B cell (primary cell): ENCODE results near the gene CD19. TPM values are rescaled to one million over a fixed set of nuclear protein-coding genes. Genes with fewer than 3 reads are reported as not detected.

Source experiments
- ATAC-seq: fragments of 200-7000 bp; cut with Tn5 transposase; one replicate; pipeline ENCODE4 v1.10.0; 2021; ENCODE audit warnings: low read depth, mild to moderate bottlenecking, moderate number of reproducible peaks, moderate library complexity
- CTCF ChIA-PET: fragments of 350-600 bp; sonication (Branson Sonifier 250); formaldehyde crosslinking; loops from one replicate; lab custom pipeline; 2021; ENCODE audit warnings: antibody characterized with exemption, inconsistent platforms; lab: Charles Lee
- POLR2A ChIA-PET: fragments of 350-600 bp; sonication (Branson Sonifier 250); formaldehyde crosslinking; loops from one replicate; lab custom pipeline; 2021; ENCODE audit warnings: antibody characterized with exemption; lab: Charles Lee
- DNase-seq: peaks from one replicate; pipeline ENCODE4 v3.0.0; 2013
- H2AFZ ChIP-seq: 2 replicates; pipeline ENCODE4 v1.6.1; 2012; ENCODE audit warnings: mild to moderate bottlenecking, low read depth, low read length; ENCODE audit not compliant: insufficient read depth, poor library complexity, severe bottlenecking
- H3K27ac ChIP-seq, 2 donors: 1 replicate in 1 of 2; 2 replicates in 1 of 2; pipeline ENCODE4 v1.5.1; 2012 to 2013; ENCODE audit warnings: low read length in 2 of 2, mild to moderate bottlenecking in 2 of 2, moderate library complexity in 1 of 2
- H3K27me3 ChIP-seq, 4 experiments: fragments of 200-600 bp in 1 of 4; sonication (generic) in 1 of 4; replicated peaks in 1 of 4; 1 replicate in 2 of 4; 2 replicates in 2 of 4; pipeline versions ENCODE4 v1.6.1 to v1.7.0; 2013 to 2016; ENCODE audit warnings: low read length in 3 of 4, mild to moderate bottlenecking in 2 of 4, mixed read lengths in 1 of 4, moderate library complexity in 1 of 4; ENCODE audit not compliant: insufficient read depth in 4 of 4, control insufficient read depth in 3 of 4; ENCODE audit errors: control extremely low read depth in 1 of 4
- H3K36me3 ChIP-seq, 2 experiments: replicated peaks in 1 of 2; 1 replicate in 1 of 2; 2 replicates in 1 of 2; pipeline versions ENCODE4 v1.6.1 to v1.7.1; 2013; ENCODE audit warnings: low read length in 1 of 2; ENCODE audit not compliant: insufficient read depth in 2 of 2, control insufficient read depth in 1 of 2; ENCODE audit errors: control extremely low read depth in 1 of 2, extremely low read depth in 1 of 2
- H3K4me1 ChIP-seq, 2 donors: fragments of 200-600 bp in 1 of 2; sonication (generic) in 1 of 2; 1 replicate in 1 of 2; 2 replicates in 1 of 2; pipeline versions ENCODE4 v1.5.1 to v1.6.1; 2013 to 2017; ENCODE audit warnings: low read length in 2 of 2; ENCODE audit not compliant: control insufficient read depth in 2 of 2, insufficient read depth in 2 of 2
- H3K4me2 ChIP-seq: replicated peaks from 2 replicates; pipeline ENCODE3; 2012; ENCODE audit warnings: mild to moderate bottlenecking, low read depth, low read length; ENCODE audit not compliant: poor library complexity, severe bottlenecking
- H3K4me3 ChIP-seq, 5 experiments: fragments of 200-600 bp in 1 of 5; sonication (generic) in 1 of 5; 1 replicate in 3 of 5; 2 replicates in 2 of 5; pipeline versions ENCODE4 v1.5.1 to v1.7.0; 2011 to 2016; ENCODE audit warnings: low read length in 4 of 5, mild to moderate bottlenecking in 4 of 5, low read depth in 2 of 5, control low read depth in 1 of 5, moderate library complexity in 1 of 5; ENCODE audit not compliant: insufficient read depth in 1 of 5; ENCODE audit errors: control extremely low read depth in 1 of 5, extremely low read depth in 1 of 5
- H3K79me2 ChIP-seq: fragments of 200-600 bp; sonication (generic); one replicate; pipeline ENCODE4 v1.6.0; 2016; ENCODE audit warnings: low read length; ENCODE audit not compliant: control insufficient read depth, insufficient read depth
- H3K9ac ChIP-seq: fragments of 200-600 bp; sonication (generic); 2 replicates; pipeline ENCODE4 v1.6.1; 2017; ENCODE audit warnings: mild to moderate bottlenecking, low read length, moderate library complexity
- H3K9me3 ChIP-seq, 3 donors: one replicate each; pipeline versions ENCODE4 v1.6.1 to v1.7.1; 2013; ENCODE audit warnings: low read length in 2 of 3; ENCODE audit not compliant: control insufficient read depth in 2 of 3, insufficient read depth in 1 of 3; ENCODE audit errors: control extremely low read depth in 1 of 3
- H4K20me1 ChIP-seq: 2 replicates; pipeline ENCODE4 v1.6.0; 2012; ENCODE audit warnings: mild to moderate bottlenecking, low read length; ENCODE audit not compliant: insufficient read depth, control insufficient read depth, poor library complexity, severe bottlenecking
- H3K27ac Mint-ChIP-seq: one replicate; pipeline ENCODE4 v1.8.0; 2021; ENCODE audit warnings: mixed read lengths
- H3K27me3 Mint-ChIP-seq: one replicate; pipeline ENCODE4 v1.8.0; 2021; ENCODE audit warnings: mixed read lengths
- H3K4me1 Mint-ChIP-seq: one replicate; pipeline ENCODE4 v1.8.0; 2021; ENCODE audit warnings: mixed read lengths
- H3K4me3 Mint-ChIP-seq: one replicate; pipeline ENCODE4 v1.8.0; 2021; ENCODE audit warnings: mixed read lengths
- H3K9me3 Mint-ChIP-seq: one replicate; pipeline ENCODE4 v1.8.0; 2022; ENCODE audit warnings: mixed read lengths; ENCODE audit not compliant: insufficient read depth
- CTCF ChIP-seq: fragments of 200-600 bp; IDR thresholded peaks from one replicate; pipeline ENCODE4 v1.8.0; 2022; ENCODE audit warnings: antibody characterized with exemption, mild to moderate bottlenecking
- EZH2 ChIP-seq: IDR thresholded peaks from 2 replicates; pipeline ENCODE4 v1.6.1; 2012; ENCODE audit warnings: borderline replicate concordance, low read depth, mild to moderate bottlenecking, moderate library complexity, low read length; ENCODE audit not compliant: insufficient read depth, poor library complexity, severe bottlenecking
- WGBS: methylation state at CpG from one replicate; pipeline ENCODE4 v1.1.5; 2013; ENCODE audit warnings: missing lambda C conversion rate; ENCODE audit not compliant: insufficient coverage; 5-methylcytosine and 5-hydroxymethylcytosine counted together
- intact Hi-C: fragments of 100-400 bp; cut with micrococcal nuclease; formaldehyde crosslinking; loops from one replicate; pipeline ENCODE4 v1.10.0; 2022
- polyA plus RNA-seq: library from polyadenylated mRNA; depleted of rRNA; stranded (reverse); fragments of >200 nt; gene quantifications from 2 replicates; pipeline ENCODE4 v1.2.3, GENCODE V29; 2012
- total RNA-seq, 2 donors: library from RNA; stranded (reverse); fragments of 120-200 nt in 1 of 2; gene quantifications; 1 replicate in 1 of 2; 2 replicates in 1 of 2; pipeline versions ENCODE4 v1.2.3 to v1.2.4, GENCODE V29; 2013 to 2022

Gene CD19
- total and polyA plus RNA-seq, 2 donors (not counting 1 experiment from before 2014, with no cell fraction given): 306 to 478 TPM

- Histone ChIP-seq H3K27me3 (no peaks in the 10 kb centered on the region), H4K20me1 (peaks cover 23% of the 10 kb centered on the region), H3K9me3 (peaks cover 0 to 8% (median 0%) of the 10 kb centered on the region in 3 donors), H2AFZ (peak overlapping the region; percentile 73), H3K9ac (peak overlapping the region; percentile 95), H3K4me3 (peak overlapping the region in 4 of 5 experiments; percentile 72 to 84 (median 83)), H3K27ac (peak overlapping the region; percentile 86 to 95), H3K4me2 (peak overlapping the region; percentile 98), H3K4me1 (peaks cover 59 to 74% of the 10 kb centered on the region in 2 donors), H3K79me2 (peaks cover 67% of the 10 kb centered on the region), H3K36me3 (peaks cover 0 to 44% of the 10 kb centered on the region in 2 experiments)
- intact Hi-C loops: no loop called here
- no peaks in the 10 kb centered on the region for H3K9me3 Mint-ChIP-seq
- H3K27me3 Mint-ChIP-seq: no peaks in the 10 kb centered on the region
- H3K4me3 Mint-ChIP-seq: peak overlapping the region; percentile 96
- peak overlapping the region; percentile 96 for H3K27ac Mint-ChIP-seq
- 58% methylated on average over 4 of the region's 8 CpGs for WGBS
- no peak for DNase-seq
- ChIA-PET POLR2A (interaction anchor here (1.5 to 3.7 kb wide), 4 partner anchors 10 to 70 kb away, joined by 3 to 34 read pairs (median 15); partner anchors contain the start of gene SH2B1), CTCF (interaction anchor here (0.5 to 8.4 kb wide), 8 partner anchors 10 to 111 kb away, joined by 3 to 83 read pairs (median 5); partner anchors contain the start of genes ATXN2L and TUFM)
- no peak for ATAC-seq
- no peak for TF ChIP-seq EZH2
- no peak for TF ChIP-seq CTCF
- H3K4me1 Mint-ChIP-seq: peaks cover 74% of the 10 kb centered on the region
Observed at GRCh38 chr16:28933171-28933570, 1.4 kb downstream of the CD19 start.

GRCh38 chr16:28935346-28935745, 3.6 kb downstream of the CD19 start:
- no peak for TF ChIP-seq CTCF
- TF ChIP-seq EZH2: no peak
- H3K4me1 Mint-ChIP-seq: peaks cover 68% of the 10 kb centered on the region

More at GRCh38 chr16:28935346-28935745, 3.6 kb downstream of the CD19 start:
- Histone ChIP-seq H2AFZ (no peak overlapping the region), H3K9me3 (peaks cover 0 to 8% (median 0%) of the 10 kb centered on the region in 3 donors), H4K20me1 (peaks cover 29% of the 10 kb centered on the region), H3K4me3 (no peak overlapping the region), H3K4me1 (peaks cover 56 to 68% of the 10 kb centered on the region in 2 donors), H3K9ac (no peak overlapping the region), H3K27me3 (no peaks in the 10 kb centered on the region), H3K79me2 (peaks cover 81% of the 10 kb centered on the region), H3K4me2 (peak overlapping the region; percentile 3), H3K36me3 (peaks cover 0 to 59% of the 10 kb centered on the region in 2 experiments), H3K27ac (peak overlapping the region in 1 of 2 donors; percentile 75)
- ATAC-seq (no peak), DNase-seq (no peak)
- Mint-ChIP-seq H3K27me3 (no peaks in the 10 kb centered on the region), H3K9me3 (no peaks in the 10 kb centered on the region), H3K4me3 (peak overlapping the region; percentile 30), H3K27ac (peak overlapping the region; percentile 82)
- WGBS: 100% methylated on average over 2 of the region's 4 CpGs
- intact Hi-C loops: no loop called here
- POLR2A ChIA-PET: interaction anchor here (1.7 to 3.8 kb wide), 2 partner anchors 9 to 10 kb away, joined by 11 to 26 read pairs; partner anchors contain the start of gene RABEP2
- CTCF ChIA-PET: interaction anchor here (1.2 to 8.4 kb wide), 2 partner anchors 9 to 42 kb away, joined by 3 to 83 read pairs; no protein-coding TSS in a partner anchor
